GM12878 (cell line): ENCODE measurements around the gene NTF3.

Source experiments
- BCLAF1 ChIP-seq: fragments of 450-650 bp; IDR thresholded peaks from 2 replicates; pipeline ENCODE4 v1.6.1; 2017; ENCODE audit warnings: antibody characterized with exemption, mild to moderate bottlenecking, moderate library complexity
- CBX3 ChIP-seq: fragments of 200-600 bp; sonication (generic); IDR thresholded peaks from 2 replicates; pipeline ENCODE4 v1.6.1; 2016; ENCODE audit warnings: low read depth, borderline replicate concordance
- CTCF ChIP-seq, 3 experiments: IDR thresholded peaks in 2 of 3; conservative IDR thresholded peaks in 1 of 3; 2 replicates each; pipeline ENCODE4 v1.5.1; 2011; ENCODE audit warnings: low read depth in 3 of 3, low read length in 3 of 3, mild to moderate bottlenecking in 3 of 3, control low read depth in 2 of 3, moderate library complexity in 2 of 3, inconsistent platforms in 1 of 3, mixed read lengths in 1 of 3; ENCODE audit not compliant: control insufficient read depth in 2 of 3, insufficient read depth in 1 of 3; ENCODE audit errors: extremely low read depth in 1 of 3
- EZH2 ChIP-seq: IDR thresholded peaks from 2 replicates; pipeline ENCODE4 v1.6.1; 2012; ENCODE audit warnings: low read depth, mild to moderate bottlenecking, control low read depth, inconsistent platforms, low read length, borderline replicate concordance; ENCODE audit not compliant: control insufficient read depth
- NR2C2 ChIP-seq: IDR thresholded peaks from 2 replicates; pipeline ENCODE4 v1.6.1; 2011; ENCODE audit warnings: borderline replicate concordance, low read depth; ENCODE audit not compliant: control insufficient read depth, insufficient read length
- RAD21 ChIP-seq: IDR thresholded peaks from 2 replicates; pipeline ENCODE4 v1.6.1; 2011; ENCODE audit warnings: mild to moderate bottlenecking, low read depth, low read length, moderate library complexity; ENCODE audit not compliant: insufficient read depth
- RFX5 ChIP-seq: IDR thresholded peaks from 2 replicates; pipeline ENCODE4 v1.6.1; 2011; ENCODE audit warnings: low read depth, low read length, improper control_type of control experiment
- SMAD1 ChIP-seq: fragments of 450-650 bp; IDR thresholded peaks from 2 replicates; pipeline ENCODE4 v1.6.1; 2018; ENCODE audit warnings: mild to moderate bottlenecking, low read depth; ENCODE audit not compliant: partially characterized antibody
- YBX1 ChIP-seq: fragments of 450-650 bp; IDR thresholded peaks from 2 replicates; pipeline ENCODE4 v1.6.1; 2016; ENCODE audit warnings: antibody characterized with exemption

GRCh38 chr12:5465384-5465783 lies 33.5 kb downstream of the NTF3 start:
- TF ChIP-seq CTCF (IDR thresholded peaks at IDR 0.05 in 2 of 3, conservative IDR thresholded peaks at IDR 0.05 in 1 of 3; ENCODE audit: control insufficient read depth in 2 of 3, extremely low read depth in 1 of 3, insufficient read depth in 1 of 3, low read depth in 3 of 3, low read length in 3 of 3) = no peak
- no peak for TF ChIP-seq NR2C2
- TF ChIP-seq CBX3 = no peak
- no peak for TF ChIP-seq RFX5
- no peak for TF ChIP-seq EZH2
- TF ChIP-seq RAD21 = no peak
- TF ChIP-seq SMAD1 = no peak
- no peak for TF ChIP-seq YBX1
- TF ChIP-seq BCLAF1 = no peak
